HepG2 (cell line): ENCODE results near the gene PDE4DIP.
"Not testable (repeated sequence)": the region's sequence is repeated elsewhere in the genome, so short reads cannot be mapped to it uniquely, and the experiment has no call there.

Source experiments
- MED13 ChIP-seq: sonication (generic); formaldehyde crosslinking; IDR thresholded peaks from 2 replicates; pipeline ENCODE4 v1.5.0; 2020; ENCODE audit warnings: missing genetic modification reagents
- NFKBIZ ChIP-seq: IDR thresholded peaks from 2 replicates; pipeline ENCODE4 v1.6.1; 2018; ENCODE audit warnings: missing genetic modification reagents, missing compliant biosample characterization
- ZBTB43 ChIP-seq: sonication (generic); formaldehyde crosslinking; conservative IDR thresholded peaks from 2 replicates; pipeline ENCODE4 v1.4.0; 2020; ENCODE audit warnings: missing genetic modification reagents
- ZFP36 ChIP-seq: fragments of 150-350 bp; IDR thresholded peaks from 2 replicates; pipeline ENCODE4 v1.6.1; 2018; ENCODE audit warnings: borderline replicate concordance, low read length, low read depth; ENCODE audit not compliant: partially characterized antibody
- TF ChIP-seq, protein P1 (sequence below): sonication (generic); formaldehyde crosslinking; IDR thresholded peaks from 2 replicates; pipeline ENCODE4 v1.5.0; 2020; ENCODE audit warnings: mild to moderate bottlenecking, missing genetic modification reagents, moderate library complexity
- TF ChIP-seq, protein P2 (sequence below): sonication (generic); formaldehyde crosslinking; conservative IDR thresholded peaks from 2 replicates; pipeline ENCODE4 v1.8.0; 2022; ENCODE audit warnings: missing genetic modification reagents

DNA sequence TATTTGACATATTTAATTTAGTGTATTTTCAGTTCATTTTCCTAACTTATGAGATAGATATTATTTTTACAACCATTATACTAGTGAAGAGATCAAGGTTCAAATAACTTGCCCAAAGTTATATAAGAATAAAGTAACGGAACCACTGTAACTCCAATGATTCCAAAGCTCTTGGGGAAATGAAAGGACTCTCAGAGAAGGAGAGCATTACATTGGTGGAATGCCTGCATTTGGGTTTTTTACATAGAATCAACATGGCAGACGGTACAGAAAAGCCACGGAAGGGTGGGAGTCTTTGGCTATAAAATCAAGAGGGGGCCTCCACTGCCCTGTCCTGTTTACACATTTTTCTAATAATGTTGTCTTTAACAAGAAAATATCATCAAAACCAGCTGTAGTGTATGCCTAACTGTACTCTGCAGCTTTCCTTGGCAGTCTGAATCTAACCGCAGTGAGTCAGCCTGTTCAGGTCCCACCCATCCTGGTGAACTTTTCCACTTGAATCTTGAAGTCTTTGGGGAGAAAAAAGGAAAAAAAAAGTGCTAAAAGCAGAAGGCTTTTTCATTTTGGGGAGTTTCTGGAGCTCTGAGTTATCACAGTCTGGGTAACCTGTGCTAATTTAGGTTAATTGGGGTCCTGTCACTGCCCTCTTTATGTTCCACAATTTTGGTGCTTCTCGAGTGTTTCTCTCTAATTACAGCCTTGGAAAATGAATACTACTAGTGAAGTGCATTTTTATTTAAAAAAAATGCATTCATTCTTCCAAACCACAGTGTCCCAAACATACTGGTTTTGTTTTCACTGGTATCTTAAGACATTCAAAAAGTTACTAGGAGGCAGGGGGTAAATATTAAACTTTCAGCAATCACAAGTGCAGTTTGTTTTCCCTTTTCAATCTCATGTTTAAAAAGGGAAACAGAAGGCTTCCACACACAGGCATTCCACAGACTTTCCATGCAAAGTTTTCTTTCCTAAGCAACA lies 30.5 kb downstream of the PDE4DIP start:
- TF ChIP-seq, protein P1, sequence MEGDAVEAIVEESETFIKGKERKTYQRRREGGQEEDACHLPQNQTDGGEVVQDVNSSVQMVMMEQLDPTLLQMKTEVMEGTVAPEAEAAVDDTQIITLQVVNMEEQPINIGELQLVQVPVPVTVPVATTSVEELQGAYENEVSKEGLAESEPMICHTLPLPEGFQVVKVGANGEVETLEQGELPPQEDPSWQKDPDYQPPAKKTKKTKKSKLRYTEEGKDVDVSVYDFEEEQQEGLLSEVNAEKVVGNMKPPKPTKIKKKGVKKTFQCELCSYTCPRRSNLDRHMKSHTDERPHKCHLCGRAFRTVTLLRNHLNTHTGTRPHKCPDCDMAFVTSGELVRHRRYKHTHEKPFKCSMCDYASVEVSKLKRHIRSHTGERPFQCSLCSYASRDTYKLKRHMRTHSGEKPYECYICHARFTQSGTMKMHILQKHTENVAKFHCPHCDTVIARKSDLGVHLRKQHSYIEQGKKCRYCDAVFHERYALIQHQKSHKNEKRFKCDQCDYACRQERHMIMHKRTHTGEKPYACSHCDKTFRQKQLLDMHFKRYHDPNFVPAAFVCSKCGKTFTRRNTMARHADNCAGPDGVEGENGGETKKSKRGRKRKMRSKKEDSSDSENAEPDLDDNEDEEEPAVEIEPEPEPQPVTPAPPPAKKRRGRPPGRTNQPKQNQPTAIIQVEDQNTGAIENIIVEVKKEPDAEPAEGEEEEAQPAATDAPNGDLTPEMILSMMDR (CRISPR knock-in tag) = not testable (repeated sequence)
- not testable (repeated sequence) for TF ChIP-seq ZBTB43 (CRISPR knock-in tag); NFKBIZ (CRISPR knock-in tag); MED13 (CRISPR knock-in tag); ZFP36
- TF ChIP-seq, protein P2, sequence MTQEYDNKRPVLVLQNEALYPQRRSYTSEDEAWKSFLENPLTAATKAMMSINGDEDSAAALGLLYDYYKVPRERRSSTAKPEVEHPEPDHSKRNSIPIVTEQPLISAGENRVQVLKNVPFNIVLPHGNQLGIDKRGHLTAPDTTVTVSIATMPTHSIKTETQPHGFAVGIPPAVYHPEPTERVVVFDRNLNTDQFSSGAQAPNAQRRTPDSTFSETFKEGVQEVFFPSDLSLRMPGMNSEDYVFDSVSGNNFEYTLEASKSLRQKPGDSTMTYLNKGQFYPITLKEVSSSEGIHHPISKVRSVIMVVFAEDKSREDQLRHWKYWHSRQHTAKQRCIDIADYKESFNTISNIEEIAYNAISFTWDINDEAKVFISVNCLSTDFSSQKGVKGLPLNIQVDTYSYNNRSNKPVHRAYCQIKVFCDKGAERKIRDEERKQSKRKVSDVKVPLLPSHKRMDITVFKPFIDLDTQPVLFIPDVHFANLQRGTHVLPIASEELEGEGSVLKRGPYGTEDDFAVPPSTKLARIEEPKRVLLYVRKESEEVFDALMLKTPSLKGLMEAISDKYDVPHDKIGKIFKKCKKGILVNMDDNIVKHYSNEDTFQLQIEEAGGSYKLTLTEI (CRISPR knock-in tag) = not testable (repeated sequence)
